Measurements from ENCODE around the gene UNC119B.

Gene UNC119B

GRCh38 chr12:120686690-120687577 lies 23.3 kb upstream of the UNC119B start, which contains the start of gene MLEC:
MLEC (plus strand) TSS chr12:120687149; CDS start chr12:120687297, 148 bp downstream.
- DNase-seq = peak; percentile 100
- in situ Hi-C loops (cut with MboI; ENCODE audit: low pct_unique_long_range_greater_than_20kb, low sequenced_read_pairs) = no loop called here

- peak; percentile 32 for DNase-seq
- in situ Hi-C loops (cut with MboI; ENCODE audit: low pct_unique_long_range_greater_than_20kb, low sequenced_read_pairs) = no loop called here
Measured at GRCh38 chr12:120687578-120688289, 22.5 kb upstream of the UNC119B start.

- in situ Hi-C loops (cut with MboI; ENCODE audit: low pct_unique_long_range_greater_than_20kb, low sequenced_read_pairs) = no loop called here
- DNase-seq = peak; percentile 56
Measured at GRCh38 chr12:120688527-120689071, 21.7 kb upstream of the UNC119B start.

GRCh38 chr12:120689397-120690082 lies 20.7 kb upstream of the UNC119B start:
- no peak for DNase-seq
- in situ Hi-C loops (cut with MboI; ENCODE audit: low pct_unique_long_range_greater_than_20kb, low sequenced_read_pairs) = no loop called here

GRCh38 chr12:120690083-120690450 lies 20.2 kb upstream of the UNC119B start:
- no peak for DNase-seq
- in situ Hi-C loops (cut with MboI; ENCODE audit: low pct_unique_long_range_greater_than_20kb, low sequenced_read_pairs) = no loop called here

GRCh38 chr12:120690978-120691377 lies 19.3 kb upstream of the UNC119B start:
- DNase-seq = no peak
- in situ Hi-C loops (cut with MboI; ENCODE audit: low pct_unique_long_range_greater_than_20kb, low sequenced_read_pairs) = no loop called here

- in situ Hi-C loops (cut with MboI; ENCODE audit: low pct_unique_long_range_greater_than_20kb, low sequenced_read_pairs) = no loop called here
- no peak for DNase-seq
Measured at GRCh38 chr12:120692524-120693033, 17.7 kb upstream of the UNC119B start.

GRCh38 chr12:120693848-120694247 lies 16.4 kb upstream of the UNC119B start:
- DNase-seq = no peak
- in situ Hi-C loops (cut with MboI; ENCODE audit: low pct_unique_long_range_greater_than_20kb, low sequenced_read_pairs) = no loop called here

GRCh38 chr12:120696626-120697025 lies 13.6 kb upstream of the UNC119B start:
- DNase-seq = no peak
- in situ Hi-C loops (cut with MboI; ENCODE audit: low pct_unique_long_range_greater_than_20kb, low sequenced_read_pairs) = no loop called here

GRCh38 chr12:120697344-120697743 lies 12.9 kb upstream of the UNC119B start:
- no peak for DNase-seq

GRCh38 chr12:120698665-120699064 lies 11.6 kb upstream of the UNC119B start:
- DNase-seq = peak; percentile 82
- in situ Hi-C loops (cut with MboI; ENCODE audit: low pct_unique_long_range_greater_than_20kb, low sequenced_read_pairs) = no loop called here

More at GRCh38 chr12:120697344-120697743, 12.9 kb upstream of the UNC119B start:
- in situ Hi-C loops (cut with MboI; ENCODE audit: low pct_unique_long_range_greater_than_20kb, low sequenced_read_pairs) = no loop called here

- in situ Hi-C loops (cut with MboI; ENCODE audit: low pct_unique_long_range_greater_than_20kb, low sequenced_read_pairs) = no loop called here
- no peak for DNase-seq
Measured at GRCh38 chr12:120699553-120699952, 10.7 kb upstream of the UNC119B start.

- in situ Hi-C loops (cut with MboI; ENCODE audit: low pct_unique_long_range_greater_than_20kb, low sequenced_read_pairs) = no loop called here
- no peak for DNase-seq
Measured at GRCh38 chr12:120700886-120701285, 9.4 kb upstream of the UNC119B start.

GRCh38 chr12:120702637-120703036 lies 7.6 kb upstream of the UNC119B start:
- in situ Hi-C loops (cut with MboI; ENCODE audit: low pct_unique_long_range_greater_than_20kb, low sequenced_read_pairs) = no loop called here
- no peak for DNase-seq

GRCh38 chr12:120703311-120703942 lies 6.8 kb upstream of the UNC119B start:
- in situ Hi-C loops (cut with MboI; ENCODE audit: low pct_unique_long_range_greater_than_20kb, low sequenced_read_pairs) = no loop called here
- no peak for DNase-seq

GRCh38 chr12:120705618-120706017 lies 4.6 kb upstream of the UNC119B start:
- DNase-seq = no peak
- in situ Hi-C loops (cut with MboI; ENCODE audit: low pct_unique_long_range_greater_than_20kb, low sequenced_read_pairs) = no loop called here

GRCh38 chr12:120706029-120706428 lies 4.2 kb upstream of the UNC119B start:
- DNase-seq = no peak
- in situ Hi-C loops (cut with MboI; ENCODE audit: low pct_unique_long_range_greater_than_20kb, low sequenced_read_pairs) = no loop called here

- in situ Hi-C loops (cut with MboI; ENCODE audit: low pct_unique_long_range_greater_than_20kb, low sequenced_read_pairs) = no loop called here
- no peak for DNase-seq
Measured at GRCh38 chr12:120708651-120709050, 1.6 kb upstream of the UNC119B start.

- DNase-seq = peak; percentile 30
- in situ Hi-C loops (cut with MboI; ENCODE audit: low pct_unique_long_range_greater_than_20kb, low sequenced_read_pairs) = no loop called here
Measured at GRCh38 chr12:120710805-120711296, 593 bp downstream of the UNC119B start.
